GM10248 (cell line): Measurements from ENCODE around the gene CRMP1.

Source experiments
- CTCF ChIA-PET: fragments of 300-600 bp; sonication (Branson Sonifier 250); formaldehyde crosslinking; extraction: SDS; loops from one replicate; lab custom pipeline; 2021; ENCODE audit warnings: antibody characterized with exemption; lab: Yijun Ruan, JAX
- POLR2A ChIA-PET: fragments of 350-650 bp; sonication (Branson Sonifier 250); formaldehyde crosslinking; extraction: SDS; loops from one replicate; lab custom pipeline; 2020; ENCODE audit warnings: antibody characterized with exemption; lab: Yijun Ruan, JAX
- DNase-seq: peaks from one replicate; pipeline ENCODE4 v3.0.0; 2012; ENCODE audit errors: extremely low spot score
- TF ChIP-seq, protein P1 (sequence below): IDR thresholded peaks from 2 replicates; pipeline ENCODE4 v1.5.1; 2012; ENCODE audit warnings: mild to moderate bottlenecking, low read depth; ENCODE audit errors: extremely low read depth, missing control alignments, control extremely low read depth

CRMP1 gene

GRCh38 chr4:5881340-5881739 lies 11.5 kb downstream of the CRMP1 start:
- ChIA-PET POLR2A (no interaction called here), CTCF (interaction anchor here (1.1 kb wide), 1 partner anchor 8 kb away, joined by 3 read pairs; no protein-coding TSS in a partner anchor)
- TF ChIP-seq, protein P1, sequence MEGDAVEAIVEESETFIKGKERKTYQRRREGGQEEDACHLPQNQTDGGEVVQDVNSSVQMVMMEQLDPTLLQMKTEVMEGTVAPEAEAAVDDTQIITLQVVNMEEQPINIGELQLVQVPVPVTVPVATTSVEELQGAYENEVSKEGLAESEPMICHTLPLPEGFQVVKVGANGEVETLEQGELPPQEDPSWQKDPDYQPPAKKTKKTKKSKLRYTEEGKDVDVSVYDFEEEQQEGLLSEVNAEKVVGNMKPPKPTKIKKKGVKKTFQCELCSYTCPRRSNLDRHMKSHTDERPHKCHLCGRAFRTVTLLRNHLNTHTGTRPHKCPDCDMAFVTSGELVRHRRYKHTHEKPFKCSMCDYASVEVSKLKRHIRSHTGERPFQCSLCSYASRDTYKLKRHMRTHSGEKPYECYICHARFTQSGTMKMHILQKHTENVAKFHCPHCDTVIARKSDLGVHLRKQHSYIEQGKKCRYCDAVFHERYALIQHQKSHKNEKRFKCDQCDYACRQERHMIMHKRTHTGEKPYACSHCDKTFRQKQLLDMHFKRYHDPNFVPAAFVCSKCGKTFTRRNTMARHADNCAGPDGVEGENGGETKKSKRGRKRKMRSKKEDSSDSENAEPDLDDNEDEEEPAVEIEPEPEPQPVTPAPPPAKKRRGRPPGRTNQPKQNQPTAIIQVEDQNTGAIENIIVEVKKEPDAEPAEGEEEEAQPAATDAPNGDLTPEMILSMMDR = no peak
- DNase-seq = no peak

- CTCF ChIA-PET = no interaction called here
- POLR2A ChIA-PET = no interaction called here
- TF ChIP-seq, protein P1 = no peak
- DNase-seq = no peak
Measured at GRCh38 chr4:5878359-5878758, 14.5 kb downstream of the CRMP1 start.

- ChIA-PET CTCF (interaction anchor here (0.6 to 1.0 kb wide), 2 partner anchors 29 to 73 kb away, joined by 3 read pairs; no protein-coding TSS in a partner anchor), POLR2A (no interaction called here)
- no peak for DNase-seq
- TF ChIP-seq, protein P1 = no peak
Measured at GRCh38 chr4:5877392-5877791, 15.5 kb downstream of the CRMP1 start.

GRCh38 chr4:5874811-5875449 lies 18.0 kb downstream of the CRMP1 start:
- no peak for DNase-seq
- ChIA-PET CTCF (interaction anchor here (1.5 kb wide), 1 partner anchor 12 kb away, joined by 4 read pairs; no protein-coding TSS in a partner anchor), POLR2A (no interaction called here)
- TF ChIP-seq, protein P1 = no peak

- ChIA-PET POLR2A (no interaction called here), CTCF (interaction anchor here (0.8 to 1.6 kb wide), 3 partner anchors 12 to 26 kb away, joined by 3 read pairs; no protein-coding TSS in a partner anchor)
- DNase-seq = no peak
- TF ChIP-seq, protein P1 = no peak
Measured at GRCh38 chr4:5870701-5871100, 22.2 kb downstream of the CRMP1 start.

GRCh38 chr4:5869966-5870619 lies 22.8 kb downstream of the CRMP1 start:
- TF ChIP-seq, protein P1 = no peak
- no peak for DNase-seq
- CTCF ChIA-PET = interaction anchor here (0.8 to 1.6 kb wide), 3 partner anchors 13 to 26 kb away, joined by 3 read pairs; no protein-coding TSS in a partner anchor
- POLR2A ChIA-PET = no interaction called here
